Measurements from ENCODE around the gene HIC1. TPM values are rescaled to one million over a fixed set of nuclear protein-coding genes. Genes with fewer than 3 reads are reported as not detected.

HIC1 gene
- total RNA-seq, 2 donors from 2014 or later: 15.5 to 18.0 TPM

- DNase-seq (ENCODE audit: low spot score): no peak
- no peak overlapping the region for H3K4me3 ChIP-seq
- TF ChIP-seq, protein P1, sequence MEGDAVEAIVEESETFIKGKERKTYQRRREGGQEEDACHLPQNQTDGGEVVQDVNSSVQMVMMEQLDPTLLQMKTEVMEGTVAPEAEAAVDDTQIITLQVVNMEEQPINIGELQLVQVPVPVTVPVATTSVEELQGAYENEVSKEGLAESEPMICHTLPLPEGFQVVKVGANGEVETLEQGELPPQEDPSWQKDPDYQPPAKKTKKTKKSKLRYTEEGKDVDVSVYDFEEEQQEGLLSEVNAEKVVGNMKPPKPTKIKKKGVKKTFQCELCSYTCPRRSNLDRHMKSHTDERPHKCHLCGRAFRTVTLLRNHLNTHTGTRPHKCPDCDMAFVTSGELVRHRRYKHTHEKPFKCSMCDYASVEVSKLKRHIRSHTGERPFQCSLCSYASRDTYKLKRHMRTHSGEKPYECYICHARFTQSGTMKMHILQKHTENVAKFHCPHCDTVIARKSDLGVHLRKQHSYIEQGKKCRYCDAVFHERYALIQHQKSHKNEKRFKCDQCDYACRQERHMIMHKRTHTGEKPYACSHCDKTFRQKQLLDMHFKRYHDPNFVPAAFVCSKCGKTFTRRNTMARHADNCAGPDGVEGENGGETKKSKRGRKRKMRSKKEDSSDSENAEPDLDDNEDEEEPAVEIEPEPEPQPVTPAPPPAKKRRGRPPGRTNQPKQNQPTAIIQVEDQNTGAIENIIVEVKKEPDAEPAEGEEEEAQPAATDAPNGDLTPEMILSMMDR (IDR thresholded peaks at IDR 0.05): no peak
- H3K27ac ChIP-seq: no peak overlapping the region
- peaks cover 0 to 17% of the 10 kb centered on the region in 2 donors for H3K4me1 ChIP-seq
- H3K36me3 ChIP-seq: peaks cover 37% of the 10 kb centered on the region
- no peaks in the 10 kb centered on the region for H3K9me3 ChIP-seq
- no peaks in the 10 kb centered on the region for H3K27me3 ChIP-seq
Measured at GRCh38 chr17:2034157-2034556, 20.7 kb upstream of the HIC1 start.

GRCh38 chr17:2034806-2035540 is 19.9 kb upstream of the HIC1 start:
- H3K27me3 ChIP-seq: no peaks in the 10 kb centered on the region
- peaks cover 0 to 12% of the 10 kb centered on the region in 2 donors for H3K4me1 ChIP-seq
- TF ChIP-seq, protein P1 (IDR thresholded peaks at IDR 0.05): no peak
- no peak overlapping the region for H3K27ac ChIP-seq
- no peaks in the 10 kb centered on the region for H3K9me3 ChIP-seq
- H3K36me3 ChIP-seq: peaks cover 37% of the 10 kb centered on the region
- DNase-seq (ENCODE audit: low spot score): no peak
- H3K4me3 ChIP-seq: no peak overlapping the region

DNA sequence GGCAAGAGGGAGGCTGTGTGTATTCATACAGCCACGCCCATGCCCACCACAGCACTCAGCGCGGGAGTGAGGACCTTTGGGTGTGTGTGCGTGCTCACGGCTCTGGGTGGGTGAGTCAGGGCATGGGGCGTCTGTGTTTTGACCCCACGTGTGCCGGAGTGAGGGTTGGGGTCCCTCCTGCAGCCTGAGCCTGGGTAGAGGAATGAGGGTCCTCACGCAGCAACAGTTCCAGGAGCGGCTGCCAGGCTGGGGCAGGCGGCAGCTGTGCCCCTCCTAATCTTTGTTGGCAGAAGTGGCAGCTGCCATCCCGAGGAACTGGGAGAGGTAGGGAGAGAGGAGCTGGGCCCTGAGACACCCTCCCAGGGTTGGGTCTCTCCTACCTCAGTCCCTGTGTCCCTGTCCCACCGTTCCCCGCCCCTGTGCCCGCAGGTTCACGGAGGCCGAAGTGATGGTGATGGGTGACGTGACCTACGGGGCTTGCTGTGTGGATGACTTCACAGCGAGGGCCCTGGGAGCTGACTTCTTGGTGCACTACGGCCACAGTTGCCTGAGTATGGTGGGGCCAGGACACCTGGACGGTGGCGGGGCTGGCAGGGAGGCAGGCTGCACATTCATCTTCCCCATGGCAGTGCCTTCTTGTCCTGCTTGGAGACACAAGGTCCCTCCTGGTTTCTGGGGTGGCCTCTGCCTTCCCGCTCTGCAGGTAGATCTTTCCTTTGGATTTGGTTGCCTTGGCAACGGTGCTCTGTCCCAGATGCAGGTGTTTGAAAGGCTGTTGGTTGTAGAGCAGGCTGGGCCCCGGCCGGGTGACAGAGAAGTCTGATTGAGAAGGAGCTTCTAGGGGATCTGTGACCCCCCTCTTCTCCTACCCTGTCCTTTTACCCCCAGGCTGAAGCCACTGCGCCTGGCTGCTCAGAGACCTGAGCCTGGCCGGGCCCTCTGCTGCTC is 19.1 kb upstream of the HIC1 start:
- no peak overlapping the region for H3K4me3 ChIP-seq
- TF ChIP-seq, protein P1 (IDR thresholded peaks at IDR 0.05): no peak
- H3K27ac ChIP-seq: no peak overlapping the region
- H3K27me3 ChIP-seq: no peaks in the 10 kb centered on the region
- peaks cover 37% of the 10 kb centered on the region for H3K36me3 ChIP-seq
- H3K9me3 ChIP-seq: no peaks in the 10 kb centered on the region
- peaks cover 0 to 12% of the 10 kb centered on the region in 2 donors for H3K4me1 ChIP-seq
- no peak for DNase-seq (ENCODE audit: low spot score)

DNA sequence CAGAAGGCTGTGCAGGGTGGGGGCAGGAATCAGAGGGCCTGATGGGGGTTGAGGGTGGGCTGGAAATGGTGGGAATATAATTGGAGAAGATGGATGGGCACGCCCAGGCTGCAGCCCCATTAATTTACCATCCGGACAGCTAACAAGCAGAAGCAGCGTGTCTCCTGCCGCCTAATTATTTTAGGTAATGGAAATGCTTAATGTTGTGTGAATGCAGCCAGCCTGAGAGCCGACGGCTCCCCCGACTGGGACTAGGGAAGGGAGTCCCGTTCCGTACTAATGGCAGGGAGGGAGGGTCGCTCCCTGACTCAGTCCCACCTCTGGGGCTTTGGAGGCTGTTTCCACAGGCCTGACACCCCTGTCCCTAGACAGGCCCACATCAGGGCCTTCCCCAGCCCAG is 17.7 kb upstream of the HIC1 start:
- DNase-seq (ENCODE audit: low spot score): no peak
- H3K9me3 ChIP-seq: no peaks in the 10 kb centered on the region
- no peak overlapping the region for H3K27ac ChIP-seq
- H3K4me1 ChIP-seq: peaks cover 0 to 11% of the 10 kb centered on the region in 2 donors
- TF ChIP-seq, protein P1 (IDR thresholded peaks at IDR 0.05): no peak
- no peak overlapping the region for H3K4me3 ChIP-seq
- peaks cover 37% of the 10 kb centered on the region for H3K36me3 ChIP-seq
- H3K27me3 ChIP-seq: no peaks in the 10 kb centered on the region

GRCh38 chr17:2040219-2040827 is 14.6 kb upstream of the HIC1 start:
- peaks cover 48% of the 10 kb centered on the region for H3K36me3 ChIP-seq
- TF ChIP-seq, protein P1 (IDR thresholded peaks at IDR 0.05): no peak
- H3K4me3 ChIP-seq: no peak overlapping the region
- peaks cover 0 to 34% of the 10 kb centered on the region in 2 donors for H3K4me1 ChIP-seq
- no peak for DNase-seq (ENCODE audit: low spot score)
- no peaks in the 10 kb centered on the region for H3K27me3 ChIP-seq
- H3K27ac ChIP-seq: peak overlapping the region in 1 of 2 donors; percentile 96
- H3K9me3 ChIP-seq: no peaks in the 10 kb centered on the region
